ENCODE measurements around the gene BMAL2.

BMAL2 gene

GRCh38 chr12:27319848-27320247 lies 12.8 kb upstream of the BMAL2 start:
- no peaks in the 10 kb centered on the region for H3K27me3 ChIP-seq (ENCODE audit: control insufficient read depth, insufficient read depth, low read length)
- peaks cover 49% of the 10 kb centered on the region for H3K36me3 ChIP-seq (ENCODE audit: control insufficient read depth, insufficient read depth, low read length)
- H3K27ac ChIP-seq (ENCODE audit: low read depth, low read length), result 0 out of 2 replicates have a peak overlapping the region, but pooled peaks have one; percentile 13
- H3K4me3 ChIP-seq (ENCODE audit: low read depth, low read length), result no peak overlapping the region
- no peaks in the 10 kb centered on the region for H3K9me3 ChIP-seq (ENCODE audit: control insufficient read depth, insufficient read depth, low read depth, low read length)
- peaks cover 8% of the 10 kb centered on the region; the same call in 1 of the 2 replicates for H3K4me1 ChIP-seq (ENCODE audit: control insufficient read depth, insufficient read depth, low read length)
- H3K9ac ChIP-seq (ENCODE audit: low read length), result no peak overlapping the region

- Histone ChIP-seq H3K36me3 (ENCODE audit: control insufficient read depth, insufficient read depth, low read length) (peaks cover 22% of the 10 kb centered on the region), H3K9ac (ENCODE audit: low read length) (no peak overlapping the region), H3K9me3 (ENCODE audit: control insufficient read depth, insufficient read depth, low read depth, low read length) (no peaks in the 10 kb centered on the region), H3K27me3 (ENCODE audit: control insufficient read depth, insufficient read depth, low read length) (no peaks in the 10 kb centered on the region), H3K4me1 (ENCODE audit: control insufficient read depth, insufficient read depth, low read length) (peaks cover 3% of the 10 kb centered on the region; the same call in 1 of the 2 replicates), H3K4me3 (ENCODE audit: low read depth, low read length) (no peak overlapping the region), H3K27ac (ENCODE audit: low read depth, low read length) (no peak overlapping the region)
Measured at GRCh38 chr12:27324530-27324929, 8.1 kb upstream of the BMAL2 start.

DNA sequence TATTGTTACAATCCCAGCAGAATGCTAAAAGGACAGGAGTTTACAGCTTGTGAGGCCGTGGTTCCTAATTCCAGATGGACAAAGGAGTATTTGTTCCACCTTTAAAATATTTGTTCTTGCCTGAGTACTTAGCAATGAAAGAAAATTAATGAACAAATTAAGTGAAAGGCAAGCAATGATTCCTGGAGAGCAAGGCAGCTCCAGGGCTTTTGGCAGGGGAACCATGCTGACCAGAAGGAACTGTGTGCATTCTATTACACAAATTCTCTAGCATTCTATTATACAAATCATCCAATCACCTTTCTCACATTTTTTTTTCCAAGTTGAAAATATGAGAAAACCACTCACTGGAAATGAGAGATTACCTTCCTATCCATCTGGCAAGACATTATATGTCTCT lies 1.8 kb upstream of the BMAL2 start:
- Histone ChIP-seq H3K27me3 (ENCODE audit: control insufficient read depth, insufficient read depth, low read length) (peaks cover 38% of the 10 kb centered on the region), H3K9me3 (ENCODE audit: control insufficient read depth, insufficient read depth, low read depth, low read length) (no peaks in the 10 kb centered on the region), H3K9ac (ENCODE audit: low read length) (no peak overlapping the region), H3K4me1 (ENCODE audit: control insufficient read depth, insufficient read depth, low read length) (peaks cover 14% of the 10 kb centered on the region), H3K27ac (ENCODE audit: low read depth, low read length) (no peak overlapping the region), H3K4me3 (ENCODE audit: low read depth, low read length) (no peak overlapping the region), H3K36me3 (ENCODE audit: control insufficient read depth, insufficient read depth, low read length) (no peaks in the 10 kb centered on the region)

- Histone ChIP-seq H3K36me3 (ENCODE audit: control insufficient read depth, insufficient read depth, low read length) (no peaks in the 10 kb centered on the region), H3K27ac (ENCODE audit: low read depth, low read length) (no peak overlapping the region), H3K4me3 (ENCODE audit: low read depth, low read length) (no peak overlapping the region), H3K27me3 (ENCODE audit: control insufficient read depth, insufficient read depth, low read length) (peaks cover 38% of the 10 kb centered on the region), H3K4me1 (ENCODE audit: control insufficient read depth, insufficient read depth, low read length) (peaks cover 14% of the 10 kb centered on the region), H3K9me3 (ENCODE audit: control insufficient read depth, insufficient read depth, low read depth, low read length) (no peaks in the 10 kb centered on the region), H3K9ac (ENCODE audit: low read length) (no peak overlapping the region)
Measured at GRCh38 chr12:27331291-27331926, 1.2 kb upstream of the BMAL2 start.

DNA sequence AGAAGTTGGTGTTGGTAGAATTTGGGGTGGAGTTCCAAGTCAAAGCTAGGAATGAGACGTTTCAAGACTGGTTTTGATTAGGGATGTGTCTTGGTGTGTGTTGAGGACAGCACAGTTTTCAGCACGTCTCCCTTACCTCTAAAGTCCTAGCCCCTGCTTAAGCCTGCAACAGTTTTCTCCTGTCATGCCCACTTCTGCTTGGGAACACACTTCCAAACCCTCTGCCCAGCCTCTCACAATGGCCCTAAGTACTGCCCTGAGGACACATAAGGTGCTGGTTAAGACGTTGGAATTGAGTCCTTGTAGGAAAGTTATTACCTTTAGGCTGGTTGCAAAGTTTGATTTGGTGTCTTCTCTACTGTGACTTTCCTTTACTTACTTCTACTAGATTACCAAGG lies 710 bp upstream of the BMAL2 start:
- no peaks in the 10 kb centered on the region for H3K36me3 ChIP-seq (ENCODE audit: control insufficient read depth, insufficient read depth, low read length)
- peaks cover 14% of the 10 kb centered on the region for H3K4me1 ChIP-seq (ENCODE audit: control insufficient read depth, insufficient read depth, low read length)
- H3K4me3 ChIP-seq (ENCODE audit: low read depth, low read length), result peak overlapping the region; percentile 64
- no peaks in the 10 kb centered on the region for H3K9me3 ChIP-seq (ENCODE audit: control insufficient read depth, insufficient read depth, low read depth, low read length)
- no peak overlapping the region for H3K27ac ChIP-seq (ENCODE audit: low read depth, low read length)
- peaks cover 38% of the 10 kb centered on the region for H3K27me3 ChIP-seq (ENCODE audit: control insufficient read depth, insufficient read depth, low read length)
- peak overlapping the region; percentile 49 for H3K9ac ChIP-seq (ENCODE audit: low read length)

DNA sequence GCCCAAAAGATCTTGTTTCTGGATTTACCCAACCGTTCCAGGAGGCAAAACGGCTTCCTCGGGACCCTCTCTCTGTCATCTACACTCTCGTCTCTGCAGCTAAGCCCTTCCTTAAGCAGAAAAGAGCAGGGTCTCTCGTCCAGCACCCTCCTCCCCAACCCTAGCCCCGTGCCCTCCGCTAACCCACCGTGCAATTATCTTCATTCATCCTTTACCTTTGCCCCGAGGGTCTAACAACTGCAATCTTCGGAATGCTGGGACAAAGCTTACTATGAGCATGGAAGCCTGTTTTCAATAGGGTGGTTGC lies 276 bp upstream of the BMAL2 start:
- H3K36me3 ChIP-seq (ENCODE audit: control insufficient read depth, insufficient read depth, low read length), result no peaks in the 10 kb centered on the region
- peaks cover 38% of the 10 kb centered on the region for H3K27me3 ChIP-seq (ENCODE audit: control insufficient read depth, insufficient read depth, low read length)
- H3K9me3 ChIP-seq (ENCODE audit: control insufficient read depth, insufficient read depth, low read depth, low read length), result no peaks in the 10 kb centered on the region
- H3K27ac ChIP-seq (ENCODE audit: low read depth, low read length), result no peak overlapping the region
- peak overlapping the region; percentile 49 for H3K9ac ChIP-seq (ENCODE audit: low read length)
- H3K4me1 ChIP-seq (ENCODE audit: control insufficient read depth, insufficient read depth, low read length), result peaks cover 14% of the 10 kb centered on the region
- peak overlapping the region; percentile 64 for H3K4me3 ChIP-seq (ENCODE audit: low read depth, low read length)

DNA sequence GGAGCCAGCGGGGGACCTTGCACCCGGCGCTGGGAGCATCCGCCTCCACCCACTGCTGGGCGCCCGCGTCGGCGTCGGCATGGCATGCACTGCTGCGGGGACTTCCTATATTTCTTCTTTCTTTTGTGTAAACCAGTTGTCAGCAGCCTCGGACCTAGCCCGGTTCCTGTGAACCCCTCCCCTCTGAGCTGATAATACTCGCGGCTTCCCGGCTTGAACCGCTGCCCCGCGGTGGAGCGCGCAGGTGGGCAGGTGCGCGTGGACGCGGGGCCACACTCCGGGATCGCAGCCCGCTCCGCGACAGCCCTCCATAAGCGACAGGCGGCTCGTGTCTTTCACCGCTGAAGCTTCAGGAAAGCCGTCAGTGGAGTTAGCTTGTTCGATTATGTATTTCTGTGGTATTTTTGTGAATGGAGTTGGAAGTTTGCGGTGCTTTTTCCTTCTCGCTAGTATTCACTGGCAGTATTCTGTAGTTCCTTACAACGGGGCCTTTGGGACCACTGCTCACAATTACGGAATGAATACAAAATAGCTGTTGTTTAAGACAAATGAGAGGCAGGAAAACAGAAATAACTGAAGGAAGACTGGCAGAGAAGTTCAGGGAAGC lies 870 bp downstream of the BMAL2 start:
- Histone ChIP-seq H3K27me3 (ENCODE audit: control insufficient read depth, insufficient read depth, low read length) (peaks cover 38% of the 10 kb centered on the region), H3K9ac (ENCODE audit: low read length) (peak overlapping the region; percentile 70), H3K9me3 (ENCODE audit: control insufficient read depth, insufficient read depth, low read depth, low read length) (no peaks in the 10 kb centered on the region), H3K36me3 (ENCODE audit: control insufficient read depth, insufficient read depth, low read length) (no peaks in the 10 kb centered on the region), H3K27ac (ENCODE audit: low read depth, low read length) (no peak overlapping the region), H3K4me1 (ENCODE audit: control insufficient read depth, insufficient read depth, low read length) (peaks cover 14% of the 10 kb centered on the region), H3K4me3 (ENCODE audit: low read depth, low read length) (peak overlapping the region; percentile 64)

DNA sequence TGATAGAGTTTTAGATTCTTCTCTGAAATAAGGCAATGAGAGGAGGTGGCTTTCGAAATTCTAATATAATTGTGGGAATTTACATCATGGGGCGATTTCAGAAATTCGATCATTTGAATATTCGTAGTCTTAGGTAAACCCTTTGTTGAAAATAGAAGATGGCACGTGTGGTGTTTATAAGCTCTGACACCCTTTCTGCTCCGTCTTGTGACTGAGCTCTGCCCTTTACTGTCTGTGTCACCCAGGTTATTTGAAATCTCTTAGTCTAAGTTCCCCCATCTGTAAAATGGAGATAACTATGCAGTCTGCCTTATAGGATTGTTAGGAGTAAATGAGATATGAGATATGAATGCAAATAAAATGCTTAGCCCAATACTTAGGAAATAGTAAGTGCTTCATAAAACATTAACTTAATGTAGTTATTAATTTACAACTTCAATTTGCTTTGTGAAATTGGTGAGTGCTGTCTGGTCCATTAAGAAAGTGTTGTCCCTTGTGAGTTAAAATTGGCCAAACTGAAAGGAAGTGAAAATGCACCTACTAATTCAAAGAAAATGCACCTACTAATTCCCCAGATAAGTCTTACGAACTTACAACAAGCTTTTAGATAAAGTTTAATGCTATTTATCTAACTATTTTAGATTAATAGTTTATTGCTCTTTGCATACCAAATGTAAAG lies 1.5 kb downstream of the BMAL2 start:
- peaks cover 14% of the 10 kb centered on the region for H3K4me1 ChIP-seq (ENCODE audit: control insufficient read depth, insufficient read depth, low read length)
- H3K27me3 ChIP-seq (ENCODE audit: control insufficient read depth, insufficient read depth, low read length), result peaks cover 38% of the 10 kb centered on the region
- H3K36me3 ChIP-seq (ENCODE audit: control insufficient read depth, insufficient read depth, low read length), result no peaks in the 10 kb centered on the region
- H3K4me3 ChIP-seq (ENCODE audit: low read depth, low read length), result peak overlapping the region; percentile 64
- H3K9ac ChIP-seq (ENCODE audit: low read length), result no peak overlapping the region
- H3K9me3 ChIP-seq (ENCODE audit: control insufficient read depth, insufficient read depth, low read depth, low read length), result no peaks in the 10 kb centered on the region
- H3K27ac ChIP-seq (ENCODE audit: low read depth, low read length), result no peak overlapping the region

DNA sequence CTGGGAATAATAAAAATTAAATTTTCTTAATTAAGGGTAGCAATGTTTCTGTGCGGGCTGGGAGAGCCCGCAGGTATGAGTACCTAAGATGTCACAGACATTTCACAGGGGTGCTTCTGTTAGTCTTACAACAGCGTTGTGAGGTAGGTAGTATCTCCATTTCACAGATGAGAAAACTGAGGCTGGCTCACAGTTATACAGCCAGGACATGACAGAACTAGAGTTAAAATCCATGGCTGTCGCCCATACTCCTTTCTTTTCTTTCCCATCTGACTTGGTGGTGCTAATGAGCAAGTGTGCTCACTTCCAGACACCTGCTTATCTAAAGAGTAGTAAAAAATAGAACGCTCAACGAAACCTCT lies 2.1 kb downstream of the BMAL2 start:
- Histone ChIP-seq H3K9me3 (ENCODE audit: control insufficient read depth, insufficient read depth, low read depth, low read length) (no peaks in the 10 kb centered on the region), H3K9ac (ENCODE audit: low read length) (no peak overlapping the region), H3K27ac (ENCODE audit: low read depth, low read length) (no peak overlapping the region), H3K36me3 (ENCODE audit: control insufficient read depth, insufficient read depth, low read length) (no peaks in the 10 kb centered on the region), H3K4me3 (ENCODE audit: low read depth, low read length) (no peak overlapping the region), H3K27me3 (ENCODE audit: control insufficient read depth, insufficient read depth, low read length) (peaks cover 38% of the 10 kb centered on the region), H3K4me1 (ENCODE audit: control insufficient read depth, insufficient read depth, low read length) (peaks cover 14% of the 10 kb centered on the region)

DNA sequence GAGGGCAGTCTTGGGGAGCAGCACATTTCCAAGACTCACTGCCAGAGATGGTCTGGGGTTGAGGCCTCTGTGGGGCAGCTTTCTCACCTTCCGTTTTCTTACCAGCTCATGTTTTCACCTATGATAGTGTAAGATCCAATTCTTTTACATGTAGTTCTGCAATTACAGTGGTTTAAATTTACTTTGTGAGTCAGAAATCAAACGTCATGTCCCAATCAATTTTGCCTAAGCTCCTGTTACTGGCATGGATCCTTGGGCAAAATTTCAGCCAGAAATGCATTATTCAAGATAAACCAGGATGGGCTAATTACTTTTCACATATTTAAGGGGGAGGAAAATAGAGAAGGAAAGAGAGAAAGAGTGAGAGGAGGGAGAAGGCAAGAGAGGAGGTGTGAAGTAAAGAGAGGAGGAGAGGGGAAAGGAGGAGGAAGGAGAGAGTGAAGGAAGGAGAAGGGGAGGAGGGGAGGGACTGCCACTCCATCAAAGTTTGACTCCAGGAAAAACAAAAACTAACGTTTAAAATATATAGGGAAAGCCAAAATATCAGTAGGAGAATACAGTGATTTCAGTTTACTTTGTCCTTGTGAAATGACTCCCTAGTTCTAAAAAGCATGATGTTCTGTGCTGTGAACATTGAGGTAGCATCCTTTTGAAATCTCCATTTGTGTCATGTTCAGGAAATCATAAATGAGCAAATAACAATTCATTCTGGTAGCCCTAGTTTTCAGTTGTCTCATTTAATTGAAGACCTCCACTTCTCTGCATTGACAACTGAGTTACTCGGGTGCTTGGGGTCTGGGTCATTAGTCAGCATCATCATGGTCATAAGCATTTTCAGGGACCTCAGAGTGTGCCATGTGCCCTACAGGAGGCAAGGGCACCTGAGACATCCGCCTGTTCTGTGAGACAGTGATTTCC lies 3.0 kb downstream of the BMAL2 start:
- Histone ChIP-seq H3K27ac (ENCODE audit: low read depth, low read length) (no peak overlapping the region), H3K4me1 (ENCODE audit: control insufficient read depth, insufficient read depth, low read length) (peaks cover 14% of the 10 kb centered on the region), H3K9ac (ENCODE audit: low read length) (no peak overlapping the region), H3K27me3 (ENCODE audit: control insufficient read depth, insufficient read depth, low read length) (peaks cover 38% of the 10 kb centered on the region), H3K36me3 (ENCODE audit: control insufficient read depth, insufficient read depth, low read length) (no peaks in the 10 kb centered on the region), H3K4me3 (ENCODE audit: low read depth, low read length) (no peak overlapping the region), H3K9me3 (ENCODE audit: control insufficient read depth, insufficient read depth, low read depth, low read length) (no peaks in the 10 kb centered on the region)

- Histone ChIP-seq H3K36me3 (ENCODE audit: control insufficient read depth, insufficient read depth, low read length) (no peaks in the 10 kb centered on the region), H3K4me1 (ENCODE audit: control insufficient read depth, insufficient read depth, low read length) (peaks cover 14% of the 10 kb centered on the region), H3K9me3 (ENCODE audit: control insufficient read depth, insufficient read depth, low read depth, low read length) (no peaks in the 10 kb centered on the region), H3K4me3 (ENCODE audit: low read depth, low read length) (no peak overlapping the region), H3K27ac (ENCODE audit: low read depth, low read length) (no peak overlapping the region), H3K9ac (ENCODE audit: low read length) (no peak overlapping the region), H3K27me3 (ENCODE audit: control insufficient read depth, insufficient read depth, low read length) (peaks cover 33% of the 10 kb centered on the region)
Measured at GRCh38 chr12:27336282-27336653, 3.6 kb downstream of the BMAL2 start.
